ENCODE results near the gene LIPC. TPM values are rescaled to one million over a fixed set of nuclear protein-coding genes. Genes with fewer than 3 reads are reported as not detected.

Gene LIPC
- polyA plus RNA-seq, 1 of the 3 experiments (the other 2 are of a cell fraction) = not detected

GRCh38 chr15:58524247-58524646 lies 92.5 kb downstream of the LIPC start:
- DNase-seq = no peak
- H3F3A ChIP-seq (replicated peaks; ENCODE audit: insufficient read depth) = no peaks in the 10 kb centered on the region
- no peak overlapping the region for H2AFZ ChIP-seq (ENCODE audit: low read depth)
- H3K9ac ChIP-seq = no peak overlapping the region
- no peak overlapping the region for H3K4me2 ChIP-seq
- peaks cover 7 to 9% of the 10 kb centered on the region in 2 experiments; a peak in 2 of 4 replicates for H3K4me1 ChIP-seq (ENCODE audit: control insufficient read depth in 1 of 2, insufficient read depth in 2 of 2, low read depth in 1 of 2, low read length in 1 of 2)
- H3K9me3 ChIP-seq = no peaks in the 10 kb centered on the region
- no peak overlapping the region for H3K27ac ChIP-seq (ENCODE audit: low read depth in 2 of 2, low read length in 1 of 2)
- no peak for TF ChIP-seq GABPA (IDR thresholded peaks at IDR 0.05; ENCODE audit: low read depth)
- TF ChIP-seq RAD21 (IDR thresholded peaks at IDR 0.05; ENCODE audit: low read length) = no peak
- no peak for TF ChIP-seq POLR2AphosphoS5 (IDR thresholded peaks at IDR 0.05; ENCODE audit: low read depth, low read length)
- no peak for TF ChIP-seq MAX (IDR thresholded peaks at IDR 0.05; ENCODE audit: low read depth)
- H3K9me2 ChIP-seq = no peaks in the 10 kb centered on the region
- 57% methylated on average over 2 of the region's 2 CpGs for WGBS (ENCODE audit: low lambda C conversion rate)
- no peak overlapping the region for H3K4me3 ChIP-seq (ENCODE audit: low read depth in 2 of 2, low read length in 1 of 2)
- POLR2A ChIA-PET = no interaction called here
- no peaks in the 10 kb centered on the region for H3K79me2 ChIP-seq (ENCODE audit: insufficient read depth)
- CTCF ChIA-PET = no interaction called here
- H4K20me1 ChIP-seq (ENCODE audit: insufficient read depth) = no peaks in the 10 kb centered on the region
- H3K27me3 ChIP-seq (ENCODE audit: insufficient read depth) = no peaks in the 10 kb centered on the region
- no peaks in the 10 kb centered on the region for H3K36me3 ChIP-seq (replicated peaks in 1 of 2; ENCODE audit: control insufficient read depth in 1 of 2, insufficient read depth in 2 of 2, low read length in 1 of 2)

GRCh38 chr15:58525991-58526421 lies 94.2 kb downstream of the LIPC start:
- Histone ChIP-seq H3K9me3 (no peaks in the 10 kb centered on the region), H3F3A (replicated peaks; ENCODE audit: insufficient read depth) (no peaks in the 10 kb centered on the region), H3K4me2 (no peak overlapping the region), H3K79me2 (ENCODE audit: insufficient read depth) (no peaks in the 10 kb centered on the region), H3K36me3 (replicated peaks in 1 of 2; ENCODE audit: control insufficient read depth in 1 of 2, insufficient read depth in 2 of 2, low read length in 1 of 2) (no peaks in the 10 kb centered on the region), H3K9ac (no peak overlapping the region), H3K9me2 (no peaks in the 10 kb centered on the region), H2AFZ (ENCODE audit: low read depth) (no peak overlapping the region), H3K27ac (ENCODE audit: low read depth in 2 of 2, low read length in 1 of 2) (no peak overlapping the region), H4K20me1 (ENCODE audit: insufficient read depth) (no peaks in the 10 kb centered on the region), H3K4me3 (ENCODE audit: low read depth in 2 of 2, low read length in 1 of 2) (no peak overlapping the region), H3K27me3 (ENCODE audit: insufficient read depth) (no peaks in the 10 kb centered on the region), H3K4me1 (ENCODE audit: control insufficient read depth in 1 of 2, insufficient read depth in 2 of 2, low read depth in 1 of 2, low read length in 1 of 2) (peaks cover 5 to 7% of the 10 kb centered on the region in 2 experiments; a peak in 2 of 4 replicates)
- 72% methylated on average over 4 of the region's 4 CpGs for WGBS (ENCODE audit: low lambda C conversion rate)
- POLR2A ChIA-PET = no interaction called here
- no peak for DNase-seq
- CTCF ChIA-PET = interaction anchor here (0.6 kb wide), 1 partner anchor 821 kb away, joined by 3 read pairs; no protein-coding TSS in a partner anchor
- TF ChIP-seq TAF1 (IDR thresholded peaks at IDR 0.05; ENCODE audit: borderline replicate concordance, low read depth, low read length) (no peak), POLR2AphosphoS5 (IDR thresholded peaks at IDR 0.05; ENCODE audit: low read depth, low read length) (no peak), TCF12 (IDR thresholded peaks at IDR 0.05) (no peak), EZH2phosphoT487 (IDR thresholded peaks at IDR 0.05; ENCODE audit: borderline replicate concordance, low read depth) (no peak), SIN3A (IDR thresholded peaks at IDR 0.05; ENCODE audit: borderline replicate concordance, low read depth, low read length) (no peak), RFX5 (IDR thresholded peaks at IDR 0.05; ENCODE audit: low read length) (no peak), PBX3 (IDR thresholded peaks at IDR 0.05) (no peak), FOSL2 (IDR thresholded peaks at IDR 0.05; ENCODE audit: borderline replicate concordance, low read depth) (no peak), USF2 (IDR thresholded peaks at IDR 0.05; ENCODE audit: borderline replicate concordance, low read depth, low read length) (no peak), GATA2 (CRISPR knock-in tag; IDR thresholded peaks at IDR 0.05) (no peak), FOXJ3 (CRISPR knock-in tag; IDR thresholded peaks at IDR 0.05) (no peak), MEF2A (IDR thresholded peaks at IDR 0.05; ENCODE audit: borderline replicate concordance, low read depth) (no peak)
